ENCODE data around the gene PYGO2. TPM values are rescaled to one million over a fixed set of nuclear protein-coding genes. Genes with fewer than 3 reads are reported as not detected.
"Not testable (repeated sequence)": the region's sequence is repeated elsewhere in the genome, so short reads cannot be mapped to it uniquely, and the experiment has no call there.

PYGO2 gene
- total and polyA plus RNA-seq, 4 donors = 12.7 to 34.3 (median 28.2) TPM

DNA sequence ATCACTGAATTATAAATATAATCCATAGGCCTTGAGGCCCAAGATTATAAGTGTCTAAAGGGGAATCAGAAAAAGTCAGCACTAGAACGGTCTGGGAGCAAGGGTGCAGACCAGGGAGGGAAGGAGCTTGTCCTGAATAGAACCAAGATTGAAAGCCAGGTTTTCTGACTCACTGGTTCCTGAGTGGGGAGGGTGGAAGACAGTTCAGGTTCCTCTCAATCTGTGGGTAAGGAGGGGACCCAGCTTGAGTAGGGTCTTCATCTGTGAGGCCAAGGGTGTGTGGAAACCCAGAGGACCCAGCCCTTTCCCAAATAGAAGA is 32.6 kb upstream of the PYGO2 start:
- Histone ChIP-seq H3K27me3 (ENCODE audit: control insufficient read depth, insufficient read depth, low read length) (no peaks in the 10 kb centered on the region), H3K4me1 (ENCODE audit: control insufficient read depth, insufficient read depth, low read length) (peaks cover 8% of the 10 kb centered on the region), H3K9me3 (ENCODE audit: control insufficient read depth, insufficient read depth, low read length) (no peaks in the 10 kb centered on the region), H3K4me3 (ENCODE audit: low read depth, low read length) (no peak overlapping the region), H3K36me3 (ENCODE audit: control insufficient read depth, insufficient read depth, low read length) (peaks cover 24% of the 10 kb centered on the region), H3K27ac (ENCODE audit: low read depth, low read length) (no peak overlapping the region)
- WGBS (ENCODE audit: insufficient coverage) = 93% methylated on average over 1 of the region's 1 CpG
- DNase-seq (ENCODE audit: low read depth in 4 of 6, low spot score in 6 of 6) = no peak

DNA sequence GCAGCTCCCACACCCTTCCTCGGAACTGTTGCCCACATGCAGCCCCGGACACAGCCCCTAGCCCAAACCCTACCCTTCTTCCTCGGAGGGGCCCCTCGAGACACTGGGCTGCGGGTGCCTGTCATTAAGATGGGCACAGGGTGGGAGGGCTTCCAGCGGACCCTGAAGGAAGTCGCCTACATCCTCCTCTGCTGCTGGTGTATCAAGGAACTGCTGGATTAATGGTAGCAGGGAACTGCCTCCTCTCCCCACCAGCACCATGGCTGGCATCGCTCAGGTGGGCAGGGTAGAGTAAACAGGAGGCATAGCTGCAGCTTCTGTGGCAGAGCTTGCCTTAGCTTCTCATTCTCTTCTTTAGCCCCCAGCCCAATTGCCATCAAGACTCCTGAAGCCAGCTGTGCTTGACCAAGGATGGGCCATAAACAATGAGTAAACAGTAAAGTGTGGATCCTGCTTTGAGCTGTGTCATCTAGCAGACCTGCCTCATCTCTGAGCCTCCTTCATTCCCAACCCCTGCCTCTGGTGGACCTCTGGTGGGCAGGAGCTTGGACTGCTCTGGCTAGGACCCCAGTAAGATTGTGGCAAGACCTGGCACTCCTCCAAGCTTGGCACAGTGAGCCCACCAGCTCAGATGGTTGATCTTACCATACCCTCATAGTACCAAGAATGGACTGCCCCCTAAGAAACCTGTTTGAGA is 32.1 kb upstream of the PYGO2 start, which contains the start of gene LENEP:
Gene LENEP, plus strand, starts transcription at position 15 of the 697 bp plus-strand sequence. Its CDS starts 22 bp downstream, at position 37.
- H3K4me1 ChIP-seq (ENCODE audit: control insufficient read depth, insufficient read depth, low read length) = peaks cover 2% of the 10 kb centered on the region
- peaks cover 29% of the 10 kb centered on the region for H3K36me3 ChIP-seq (ENCODE audit: control insufficient read depth, insufficient read depth, low read length)
- H3K27me3 ChIP-seq (ENCODE audit: control insufficient read depth, insufficient read depth, low read length) = no peaks in the 10 kb centered on the region
- 93% methylated on average over 3 of the region's 8 CpGs for WGBS (ENCODE audit: insufficient coverage)
- no peaks in the 10 kb centered on the region for H3K9me3 ChIP-seq (ENCODE audit: control insufficient read depth, insufficient read depth, low read length)
- H3K4me3 ChIP-seq (ENCODE audit: low read depth, low read length) = no peak within 1 kb of the TSS
- no peak for DNase-seq (ENCODE audit: low read depth in 4 of 6, low spot score in 6 of 6)
- H3K27ac ChIP-seq (ENCODE audit: low read depth, low read length) = no peak within 1 kb of the TSS

DNA sequence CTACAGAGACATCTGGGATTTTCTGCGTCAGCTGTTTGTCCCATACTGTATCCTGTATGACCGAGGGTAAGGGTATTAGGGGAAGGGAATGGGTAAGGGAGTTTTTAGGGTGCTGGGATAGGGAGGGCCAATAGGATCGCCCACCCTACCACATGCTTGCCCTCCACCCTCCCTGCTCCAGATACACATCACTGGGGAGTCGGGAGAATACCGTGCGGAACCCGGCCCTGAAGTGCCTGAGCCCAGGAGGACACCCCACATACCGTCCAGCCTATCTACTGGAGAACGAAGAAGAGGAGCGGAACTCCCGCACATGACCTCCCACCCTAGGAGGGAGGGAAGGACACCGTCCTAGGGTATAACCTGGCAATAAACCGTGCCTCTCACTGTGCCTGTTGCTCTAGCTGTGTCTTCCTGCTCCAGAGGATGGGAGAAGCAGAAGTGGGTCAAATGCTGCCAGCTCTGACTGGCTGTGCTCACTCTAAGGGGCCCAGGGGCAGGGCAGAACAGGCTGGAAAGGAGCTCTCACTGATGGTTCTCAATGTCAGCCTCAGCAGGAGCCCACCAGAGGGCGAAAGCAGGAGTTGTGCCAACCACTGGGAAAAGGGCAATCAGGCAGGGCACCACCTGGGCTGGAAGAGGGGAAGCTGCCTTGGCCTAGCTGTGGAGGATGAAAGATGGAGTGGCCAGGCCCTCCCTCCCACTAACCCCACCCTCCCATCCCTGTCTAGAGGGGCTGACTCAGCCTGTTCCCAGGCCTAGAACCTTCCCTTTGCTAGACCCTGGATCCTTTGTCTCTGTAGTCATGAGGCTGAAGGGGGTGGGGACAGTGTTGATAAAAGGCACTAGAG is 31.4 kb upstream of the PYGO2 start:
- H3K36me3 ChIP-seq (ENCODE audit: control insufficient read depth, insufficient read depth, low read length) = peaks cover 37% of the 10 kb centered on the region
- H3K27ac ChIP-seq (ENCODE audit: low read depth, low read length) = no peak overlapping the region
- no peaks in the 10 kb centered on the region for H3K9me3 ChIP-seq (ENCODE audit: control insufficient read depth, insufficient read depth, low read length)
- 57% methylated on average over 3 of the region's 14 CpGs for WGBS (ENCODE audit: insufficient coverage)
- H3K4me3 ChIP-seq (ENCODE audit: low read depth, low read length) = no peak overlapping the region
- no peaks in the 10 kb centered on the region for H3K27me3 ChIP-seq (ENCODE audit: control insufficient read depth, insufficient read depth, low read length)
- H3K4me1 ChIP-seq (ENCODE audit: control insufficient read depth, insufficient read depth, low read length) = peaks cover 4% of the 10 kb centered on the region
- no peak for DNase-seq (ENCODE audit: low read depth in 4 of 6, low spot score in 6 of 6)

DNA sequence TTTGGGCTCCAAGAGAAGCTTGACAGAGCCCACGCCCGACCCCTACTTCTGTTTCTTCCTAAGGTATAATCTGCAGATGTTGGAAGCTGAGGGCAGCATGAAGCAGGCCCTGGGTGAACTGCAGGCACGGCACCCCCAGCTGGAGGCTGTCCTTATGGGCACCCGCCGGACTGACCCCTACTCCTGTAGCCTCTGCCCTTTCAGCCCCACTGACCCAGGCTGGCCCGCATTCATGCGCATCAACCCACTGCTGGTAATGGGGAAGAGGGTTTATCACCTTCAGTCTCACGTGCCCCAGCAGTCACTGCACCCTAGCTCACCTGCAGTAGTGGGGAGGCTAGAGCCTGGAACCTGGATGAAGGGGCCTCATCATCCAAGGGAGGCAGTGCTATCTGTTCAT is 28.7 kb upstream of the PYGO2 start:
- 100% methylated on average over 2 of the region's 8 CpGs for WGBS (ENCODE audit: insufficient coverage)
- Histone ChIP-seq H3K27me3 (ENCODE audit: control insufficient read depth, insufficient read depth, low read length) (no peaks in the 10 kb centered on the region), H3K9me3 (ENCODE audit: control insufficient read depth, insufficient read depth, low read length) (no peaks in the 10 kb centered on the region), H3K27ac (ENCODE audit: low read depth, low read length) (no peak overlapping the region), H3K4me3 (ENCODE audit: low read depth, low read length) (no peak overlapping the region), H3K36me3 (ENCODE audit: control insufficient read depth, insufficient read depth, low read length) (peaks cover 55% of the 10 kb centered on the region), H3K4me1 (ENCODE audit: control insufficient read depth, insufficient read depth, low read length) (peaks cover 4% of the 10 kb centered on the region)
- DNase-seq (ENCODE audit: low read depth in 4 of 6, low spot score in 6 of 6) = no peak

DNA sequence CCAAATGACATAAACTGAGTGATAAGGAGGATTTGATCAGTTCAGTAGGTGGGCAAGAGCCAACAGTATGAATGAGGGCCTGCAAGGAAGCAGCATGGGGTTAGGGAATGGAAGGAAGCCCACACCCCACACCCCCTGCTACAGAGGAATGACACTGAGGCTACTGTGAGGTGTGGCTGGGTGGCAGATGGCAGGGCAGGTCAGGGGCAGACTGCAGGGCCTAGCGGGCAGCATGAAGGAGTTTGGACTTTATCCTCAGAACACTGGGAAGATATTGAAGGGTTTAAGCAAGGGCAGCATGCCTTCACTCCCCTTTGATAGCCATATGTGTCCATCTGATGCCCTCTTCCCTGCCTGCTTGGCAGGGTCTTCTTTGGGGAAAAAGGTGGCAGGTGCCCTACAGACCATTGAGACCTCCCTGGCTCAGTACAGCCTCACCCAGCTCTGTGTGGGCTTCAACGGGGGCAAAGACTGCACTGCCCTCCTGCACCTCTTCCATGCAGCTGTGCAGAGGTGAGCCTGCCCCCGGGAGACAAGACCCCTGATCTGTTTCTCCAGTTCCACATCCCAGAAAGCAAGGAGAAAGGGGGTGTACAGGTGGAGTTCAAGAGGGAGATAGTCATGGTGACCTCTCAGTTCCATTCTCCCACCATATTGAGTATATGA is 27.7 kb upstream of the PYGO2 start:
- Histone ChIP-seq H3K9me3 (ENCODE audit: control insufficient read depth, insufficient read depth, low read length) (no peaks in the 10 kb centered on the region), H3K27ac (ENCODE audit: low read depth, low read length) (no peak overlapping the region), H3K27me3 (ENCODE audit: control insufficient read depth, insufficient read depth, low read length) (no peaks in the 10 kb centered on the region), H3K4me3 (ENCODE audit: low read depth, low read length) (no peak overlapping the region), H3K4me1 (ENCODE audit: control insufficient read depth, insufficient read depth, low read length) (peaks cover 9% of the 10 kb centered on the region), H3K36me3 (ENCODE audit: control insufficient read depth, insufficient read depth, low read length) (peaks cover 55% of the 10 kb centered on the region)
- no peak for DNase-seq (ENCODE audit: low read depth in 4 of 6, low spot score in 6 of 6)
- WGBS (ENCODE audit: insufficient coverage) = 100% methylated on average over 2 of the region's 3 CpGs

DNA sequence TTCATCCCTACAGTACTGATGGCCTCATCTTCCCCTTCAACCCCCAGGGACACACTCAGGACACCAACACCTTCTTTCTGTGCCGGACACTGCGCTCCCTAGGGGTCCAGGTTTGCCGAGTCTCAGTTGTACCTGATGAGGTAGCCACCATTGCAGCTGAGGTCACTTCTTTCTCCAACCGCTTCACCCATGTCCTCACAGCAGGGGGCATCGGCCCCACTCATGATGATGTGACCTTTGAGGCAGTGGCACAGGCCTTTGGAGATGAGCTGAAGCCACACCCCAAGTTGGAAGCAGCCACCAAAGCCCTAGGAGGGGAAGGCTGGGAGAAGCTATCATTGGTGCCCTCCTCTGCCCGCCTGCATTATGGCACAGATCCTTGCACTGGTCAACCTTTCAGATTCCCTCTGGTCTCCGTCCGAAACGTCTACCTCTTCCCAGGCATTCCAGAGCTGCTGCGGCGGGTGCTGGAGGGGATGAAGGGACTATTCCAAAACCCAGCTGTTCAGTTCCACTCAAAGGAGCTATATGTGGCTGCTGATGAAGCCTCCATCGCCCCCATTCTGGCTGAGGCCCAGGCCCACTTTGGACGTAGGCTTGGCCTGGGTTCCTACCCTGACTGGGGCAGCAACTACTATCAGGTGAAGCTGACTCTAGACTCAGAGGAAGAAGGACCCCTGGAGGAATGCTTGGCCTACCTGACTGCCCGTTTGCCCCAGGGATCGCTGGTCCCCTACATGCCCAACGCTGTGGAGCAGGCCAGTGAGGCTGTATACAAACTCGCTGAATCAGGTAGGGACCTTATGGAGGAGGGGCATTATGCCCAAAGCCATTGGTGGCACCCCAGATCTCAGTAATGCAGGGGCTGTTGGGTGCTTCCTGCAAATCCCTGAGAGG is 26.7 kb upstream of the PYGO2 start:
- Histone ChIP-seq H3K36me3 (ENCODE audit: control insufficient read depth, insufficient read depth, low read length) (peaks cover 55% of the 10 kb centered on the region), H3K27me3 (ENCODE audit: control insufficient read depth, insufficient read depth, low read length) (no peaks in the 10 kb centered on the region), H3K4me3 (ENCODE audit: low read depth, low read length) (no peak overlapping the region), H3K4me1 (ENCODE audit: control insufficient read depth, insufficient read depth, low read length) (peaks cover 18% of the 10 kb centered on the region), H3K27ac (ENCODE audit: low read depth, low read length) (no peak overlapping the region), H3K9me3 (ENCODE audit: control insufficient read depth, insufficient read depth, low read length) (no peaks in the 10 kb centered on the region)
- no peak for DNase-seq (ENCODE audit: low read depth in 4 of 6, low spot score in 6 of 6)
- 93% methylated on average over 11 of the region's 17 CpGs for WGBS (ENCODE audit: insufficient coverage)

DNA sequence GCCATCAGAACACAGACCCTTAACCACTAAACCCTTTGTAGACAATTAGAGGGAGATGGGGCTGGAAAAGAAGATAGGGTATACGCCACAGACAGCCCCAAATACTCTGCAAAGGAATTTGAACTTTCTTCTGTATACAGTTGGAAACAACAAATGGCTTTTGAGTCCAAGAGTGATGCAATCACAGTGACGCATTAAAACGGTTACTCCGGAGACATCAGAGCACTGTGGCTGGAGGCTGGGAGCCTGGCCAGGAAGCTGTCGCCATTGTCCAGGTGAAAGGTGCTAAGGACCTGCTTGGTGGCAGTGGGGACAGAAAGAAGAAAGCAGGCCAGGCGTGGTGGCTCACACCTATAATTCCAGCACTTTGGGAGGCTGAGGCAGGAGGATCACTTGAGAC is 25.7 kb upstream of the PYGO2 start:
- Histone ChIP-seq H3K4me1 (ENCODE audit: control insufficient read depth, insufficient read depth, low read length) (peaks cover 18% of the 10 kb centered on the region), H3K9me3 (ENCODE audit: control insufficient read depth, insufficient read depth, low read length) (no peaks in the 10 kb centered on the region), H3K36me3 (ENCODE audit: control insufficient read depth, insufficient read depth, low read length) (peaks cover 51% of the 10 kb centered on the region), H3K27ac (ENCODE audit: low read depth, low read length) (no peak overlapping the region), H3K27me3 (ENCODE audit: control insufficient read depth, insufficient read depth, low read length) (no peaks in the 10 kb centered on the region), H3K4me3 (ENCODE audit: low read depth, low read length) (no peak overlapping the region)
- 89% methylated on average over 5 of the region's 6 CpGs for WGBS (ENCODE audit: insufficient coverage)
- no peak for DNase-seq (ENCODE audit: low read depth in 4 of 6, low spot score in 6 of 6)

DNA sequence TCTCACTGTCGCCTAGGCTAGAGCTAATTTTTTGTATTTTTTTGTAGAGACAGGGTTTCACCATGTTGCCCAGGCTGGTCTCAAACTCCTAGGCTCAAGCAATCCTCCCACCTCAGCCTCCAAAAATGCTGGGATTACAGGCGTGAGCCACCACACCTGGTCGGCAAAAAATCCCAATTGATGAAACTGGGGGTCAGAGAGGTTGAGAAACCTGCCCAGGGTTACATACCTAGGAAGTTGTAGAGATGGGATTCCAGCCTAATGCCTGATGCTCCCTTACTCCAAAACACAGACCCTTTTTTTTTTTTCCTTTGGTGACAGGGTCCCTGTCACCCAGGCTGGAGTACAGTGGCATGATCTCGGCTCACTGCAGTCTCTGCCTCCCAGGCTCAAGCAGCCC is 25.2 kb upstream of the PYGO2 start:
- H3K36me3 ChIP-seq (ENCODE audit: control insufficient read depth, insufficient read depth, low read length) = peaks cover 51% of the 10 kb centered on the region
- H3K4me1 ChIP-seq (ENCODE audit: control insufficient read depth, insufficient read depth, low read length) = peaks cover 23% of the 10 kb centered on the region
- not testable (repeated sequence) for H3K27ac ChIP-seq (ENCODE audit: low read depth, low read length); DNase-seq (ENCODE audit: low read depth in 4 of 6, low spot score in 6 of 6); H3K27me3 ChIP-seq (ENCODE audit: control insufficient read depth, insufficient read depth, low read length); H3K9me3 ChIP-seq (ENCODE audit: control insufficient read depth, insufficient read depth, low read length); H3K4me3 ChIP-seq (ENCODE audit: low read depth, low read length)
- WGBS (ENCODE audit: insufficient coverage) = 100% methylated on average over 1 of the region's 4 CpGs
